Cardiac fibroblast (primary cell): ENCODE results near the gene NMRAL1.

ENCODE experiments used
- DNase-seq, 2 donors: peaks; one replicate each; pipeline versions ENCODE4 v3.0.0 to v3.0.0-alpha.2; 2010; ENCODE audit warnings: low read depth in 2 of 2
- H3K4me3 ChIP-seq, 2 donors: replicated peaks in 1 of 2; 1 replicate in 1 of 2; 2 replicates in 1 of 2; pipeline ENCODE4 v1.5.1; 2011; ENCODE audit warnings: low read depth in 2 of 2, low read length in 2 of 2, mild to moderate bottlenecking in 2 of 2, moderate library complexity in 1 of 2
- TF ChIP-seq, protein P1 (sequence below): IDR thresholded peaks from one replicate; pipeline ENCODE4 v1.5.1; 2011; ENCODE audit warnings: low read depth, mild to moderate bottlenecking, low read length, inconsistent platforms

Gene NMRAL1

DNA sequence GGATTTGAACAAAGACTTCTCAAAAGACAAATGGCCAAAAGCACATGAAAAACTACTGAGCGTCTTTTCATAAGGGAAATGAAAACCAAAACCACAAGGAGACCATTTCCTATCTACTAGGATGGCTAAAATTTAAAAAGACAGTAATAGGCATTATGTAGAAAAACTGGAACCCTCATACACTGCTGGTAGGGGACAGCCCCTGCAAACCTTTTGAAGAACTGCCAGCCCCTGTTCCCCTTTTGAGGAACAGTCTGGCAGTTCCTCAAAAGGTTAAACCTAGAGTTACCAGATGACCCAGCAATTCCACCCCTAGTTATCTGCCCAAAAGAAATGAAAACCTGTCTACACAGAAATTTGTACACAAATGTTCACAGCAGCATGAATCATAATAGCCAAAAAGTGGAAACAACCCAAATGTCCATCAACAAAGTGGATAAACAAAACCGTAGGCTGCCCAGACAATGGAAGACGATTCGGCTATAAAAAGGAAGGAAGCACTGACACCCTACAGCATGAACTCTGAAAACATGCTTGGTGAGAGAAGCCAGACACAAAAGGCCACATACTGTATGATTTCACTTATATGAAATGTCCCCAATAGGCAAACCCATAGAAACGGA is 41.3 kb upstream of the NMRAL1 start:
- DNase-seq = peak; percentile 36 to 46

DNA sequence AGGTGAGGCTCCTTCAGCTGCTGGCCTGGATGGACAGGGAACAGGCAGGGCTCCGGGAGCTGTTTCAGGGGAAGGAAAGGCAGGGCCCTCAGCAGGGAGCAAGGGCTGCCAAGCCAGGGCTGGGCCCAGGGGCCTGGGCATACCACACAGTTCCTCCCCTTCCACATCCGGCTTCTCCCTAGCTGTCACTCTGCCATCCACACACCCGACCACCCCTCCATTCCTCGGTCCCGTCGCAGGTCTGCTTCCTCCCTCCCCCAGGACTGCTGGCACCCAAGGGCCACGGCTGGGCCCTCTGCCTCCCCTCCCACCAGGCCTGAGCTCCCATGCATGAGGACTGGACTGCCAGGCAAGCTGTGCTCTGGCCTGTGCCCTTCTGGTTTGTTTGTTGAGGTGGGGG is 40.2 kb upstream of the NMRAL1 start:
- TF ChIP-seq, protein P1, sequence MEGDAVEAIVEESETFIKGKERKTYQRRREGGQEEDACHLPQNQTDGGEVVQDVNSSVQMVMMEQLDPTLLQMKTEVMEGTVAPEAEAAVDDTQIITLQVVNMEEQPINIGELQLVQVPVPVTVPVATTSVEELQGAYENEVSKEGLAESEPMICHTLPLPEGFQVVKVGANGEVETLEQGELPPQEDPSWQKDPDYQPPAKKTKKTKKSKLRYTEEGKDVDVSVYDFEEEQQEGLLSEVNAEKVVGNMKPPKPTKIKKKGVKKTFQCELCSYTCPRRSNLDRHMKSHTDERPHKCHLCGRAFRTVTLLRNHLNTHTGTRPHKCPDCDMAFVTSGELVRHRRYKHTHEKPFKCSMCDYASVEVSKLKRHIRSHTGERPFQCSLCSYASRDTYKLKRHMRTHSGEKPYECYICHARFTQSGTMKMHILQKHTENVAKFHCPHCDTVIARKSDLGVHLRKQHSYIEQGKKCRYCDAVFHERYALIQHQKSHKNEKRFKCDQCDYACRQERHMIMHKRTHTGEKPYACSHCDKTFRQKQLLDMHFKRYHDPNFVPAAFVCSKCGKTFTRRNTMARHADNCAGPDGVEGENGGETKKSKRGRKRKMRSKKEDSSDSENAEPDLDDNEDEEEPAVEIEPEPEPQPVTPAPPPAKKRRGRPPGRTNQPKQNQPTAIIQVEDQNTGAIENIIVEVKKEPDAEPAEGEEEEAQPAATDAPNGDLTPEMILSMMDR = no peak
- DNase-seq = no peak
- H3K4me3 ChIP-seq = no peak overlapping the region

More for the DNA sequence above, 41.3 kb upstream of the NMRAL1 start:
- TF ChIP-seq, protein P1 = no peak
- no peak overlapping the region for H3K4me3 ChIP-seq

DNA sequence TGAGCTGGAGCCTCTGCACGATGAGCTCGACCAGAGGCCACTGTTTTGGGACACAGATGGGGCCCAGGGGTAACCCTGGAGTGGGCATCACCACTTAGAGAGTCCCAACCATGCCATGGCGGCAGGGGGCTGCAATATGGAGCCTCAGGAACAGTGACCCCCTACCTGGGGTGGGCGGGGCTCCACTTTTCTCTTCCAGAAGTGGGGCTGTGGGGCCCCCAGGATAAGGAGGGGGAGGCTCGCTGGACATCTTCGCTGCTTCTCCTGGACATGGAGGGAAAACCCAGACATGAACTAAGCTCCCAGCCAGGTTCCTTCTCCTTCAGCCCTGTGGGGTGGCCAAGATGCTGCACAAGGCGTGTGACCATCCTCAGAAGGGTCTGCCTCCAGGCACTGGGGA is 39.5 kb upstream of the NMRAL1 start:
- TF ChIP-seq, protein P1 = no peak
- H3K4me3 ChIP-seq = no peak overlapping the region
- no peak for DNase-seq

DNA sequence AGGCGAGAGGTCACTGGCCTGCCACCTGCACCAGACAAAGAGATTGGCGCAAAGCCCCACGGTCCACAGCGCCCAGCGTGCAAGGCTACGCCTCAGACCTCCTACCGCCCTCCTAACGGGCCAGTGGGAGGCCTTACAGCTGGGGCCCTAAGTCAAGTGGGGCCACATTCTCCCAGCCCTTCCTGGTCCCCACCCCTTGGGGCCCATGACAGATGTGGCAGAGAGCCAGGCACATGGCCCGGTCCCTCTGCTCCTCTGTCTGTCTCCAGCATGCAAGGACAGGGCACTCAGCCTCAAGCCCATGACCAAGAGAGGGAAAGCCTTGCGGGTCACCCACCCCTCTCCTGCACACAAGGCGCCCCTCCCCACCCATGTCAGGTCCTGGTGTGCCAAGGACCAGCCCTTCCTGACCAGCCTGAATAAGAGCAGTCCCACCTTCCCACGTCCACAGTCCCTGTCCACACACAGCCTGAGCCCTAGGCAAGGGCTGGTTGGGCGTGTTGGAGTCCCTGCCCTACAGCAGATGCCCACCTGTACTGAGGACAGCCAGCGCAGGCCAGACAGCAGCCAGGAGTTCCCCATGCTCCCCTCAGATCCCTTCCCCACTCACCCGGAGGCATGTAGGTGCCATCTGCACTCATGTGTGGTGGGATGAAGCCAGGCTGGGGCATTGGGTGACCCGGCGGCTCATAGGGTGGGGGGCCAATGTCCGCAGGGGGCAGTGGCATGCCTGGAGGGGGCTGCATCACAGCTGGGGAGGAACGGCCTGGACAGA is 38.8 kb upstream of the NMRAL1 start:
- no peak overlapping the region for H3K4me3 ChIP-seq
- DNase-seq = no peak

DNA sequence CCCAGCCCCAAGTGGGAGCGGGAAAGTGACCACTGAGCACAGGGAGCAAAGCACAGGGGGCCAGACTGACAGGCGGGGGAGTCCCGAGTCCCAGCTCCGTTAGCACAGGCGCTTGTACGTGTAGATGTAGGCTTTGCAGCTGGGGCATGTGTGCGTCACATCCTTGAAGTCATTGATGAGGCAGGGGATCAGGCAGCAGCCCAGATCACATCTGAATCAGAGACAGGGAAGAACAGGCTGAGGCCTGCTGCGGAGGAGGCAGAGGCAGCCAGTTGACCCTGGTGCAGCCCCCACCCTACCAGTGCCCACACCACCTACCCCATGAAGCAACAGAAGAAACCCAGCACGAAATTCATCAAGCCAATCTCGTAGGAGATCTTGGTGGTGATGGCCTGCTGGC is 38.0 kb upstream of the NMRAL1 start:
- TF ChIP-seq, protein P1 = no peak
- H3K4me3 ChIP-seq = no peak overlapping the region
- DNase-seq = no peak

More for the DNA sequence above, 38.8 kb upstream of the NMRAL1 start:
- TF ChIP-seq, protein P1 = no peak

DNA sequence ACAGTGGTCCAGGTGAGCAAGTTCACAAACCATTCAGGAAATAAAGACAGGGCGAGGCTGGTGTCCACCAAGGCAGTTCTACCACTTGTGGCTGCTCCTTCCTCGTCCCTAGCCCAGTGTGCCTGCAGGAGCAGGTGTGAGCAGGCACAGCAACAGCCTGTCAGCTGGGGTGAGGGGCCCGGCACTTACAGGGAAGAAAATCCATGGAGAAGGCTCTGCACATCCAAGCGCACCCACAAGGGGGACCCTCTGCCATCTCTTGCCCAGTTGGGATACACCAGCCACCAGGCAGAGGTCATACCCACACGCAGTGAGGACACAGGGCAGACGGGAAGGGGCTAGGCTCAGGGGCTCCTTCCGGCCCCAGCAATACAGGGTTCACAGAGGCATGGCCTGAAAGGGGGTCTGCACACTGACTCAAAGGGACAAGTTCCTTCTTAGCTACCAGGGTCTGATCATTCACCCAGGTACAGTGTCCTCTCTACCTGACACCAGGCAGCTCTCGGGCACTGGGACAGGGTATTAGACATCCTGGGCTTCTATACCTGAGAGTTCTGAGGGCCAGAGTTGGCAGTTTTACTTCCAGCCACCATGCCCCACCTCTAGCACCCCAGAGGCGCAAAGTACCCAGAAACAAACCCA is 37.1 kb upstream of the NMRAL1 start:
- TF ChIP-seq, protein P1 = peak; percentile 47
- H3K4me3 ChIP-seq = no peak overlapping the region
- peak; percentile 44 to 57 for DNase-seq
